Epithelial cell of esophagus (primary cell): ENCODE results near the gene NUDT14.

Source experiments
- DNase-seq: peaks from one replicate; pipeline ENCODE4 v3.0.0; 2010; ENCODE audit warnings: low read depth
- H3K4me3 ChIP-seq: 2 replicates; pipeline ENCODE4 v1.5.1; 2011; ENCODE audit warnings: mild to moderate bottlenecking, low read length, control low read depth
- TF ChIP-seq, protein P1 (sequence below): IDR thresholded peaks from 2 replicates; pipeline ENCODE4 v1.5.1; 2011; ENCODE audit warnings: low read depth, mild to moderate bottlenecking, low read length, control low read depth, inconsistent platforms; ENCODE audit not compliant: insufficient read depth; ENCODE audit errors: missing control alignments

NUDT14 gene

DNA sequence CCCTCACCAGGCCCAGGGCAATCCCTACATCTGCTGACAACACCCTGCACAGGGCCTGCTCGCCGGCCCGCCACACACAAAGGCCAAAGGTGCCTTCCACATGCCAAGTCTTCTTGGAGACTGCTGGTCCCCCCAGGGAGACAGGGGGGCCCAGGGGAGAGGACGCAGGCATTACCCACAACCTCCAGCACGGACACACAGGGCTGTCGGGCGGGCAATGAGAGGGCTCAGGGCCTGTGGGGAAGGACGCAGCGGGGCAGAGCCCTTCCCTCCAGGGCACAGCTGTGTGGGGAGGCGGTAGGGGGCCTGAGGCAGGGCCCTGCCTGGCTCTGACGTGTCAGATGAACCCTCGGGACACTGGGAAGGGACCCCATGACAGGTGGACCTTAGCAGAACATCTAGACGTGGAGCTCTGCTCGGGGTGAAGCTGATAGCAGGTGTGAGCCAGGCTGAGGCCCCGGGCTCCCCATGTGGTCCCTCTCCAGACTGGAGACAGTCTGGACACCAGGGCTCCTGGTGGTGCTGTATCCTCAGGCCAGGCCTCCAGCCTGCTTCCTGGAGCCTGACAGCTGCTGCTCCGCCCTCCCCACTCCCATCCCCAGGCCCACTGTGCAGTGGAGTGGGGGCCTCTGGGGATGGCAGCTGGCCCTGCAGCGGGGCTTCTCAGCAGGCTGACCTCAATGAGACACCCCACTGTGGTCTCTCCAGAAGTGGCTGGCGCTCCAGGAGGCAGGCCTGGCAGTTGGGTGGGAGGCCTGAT is 31.6 kb upstream of the NUDT14 start:
- no peak for DNase-seq
- no peak overlapping the region for H3K4me3 ChIP-seq
- TF ChIP-seq, protein P1, sequence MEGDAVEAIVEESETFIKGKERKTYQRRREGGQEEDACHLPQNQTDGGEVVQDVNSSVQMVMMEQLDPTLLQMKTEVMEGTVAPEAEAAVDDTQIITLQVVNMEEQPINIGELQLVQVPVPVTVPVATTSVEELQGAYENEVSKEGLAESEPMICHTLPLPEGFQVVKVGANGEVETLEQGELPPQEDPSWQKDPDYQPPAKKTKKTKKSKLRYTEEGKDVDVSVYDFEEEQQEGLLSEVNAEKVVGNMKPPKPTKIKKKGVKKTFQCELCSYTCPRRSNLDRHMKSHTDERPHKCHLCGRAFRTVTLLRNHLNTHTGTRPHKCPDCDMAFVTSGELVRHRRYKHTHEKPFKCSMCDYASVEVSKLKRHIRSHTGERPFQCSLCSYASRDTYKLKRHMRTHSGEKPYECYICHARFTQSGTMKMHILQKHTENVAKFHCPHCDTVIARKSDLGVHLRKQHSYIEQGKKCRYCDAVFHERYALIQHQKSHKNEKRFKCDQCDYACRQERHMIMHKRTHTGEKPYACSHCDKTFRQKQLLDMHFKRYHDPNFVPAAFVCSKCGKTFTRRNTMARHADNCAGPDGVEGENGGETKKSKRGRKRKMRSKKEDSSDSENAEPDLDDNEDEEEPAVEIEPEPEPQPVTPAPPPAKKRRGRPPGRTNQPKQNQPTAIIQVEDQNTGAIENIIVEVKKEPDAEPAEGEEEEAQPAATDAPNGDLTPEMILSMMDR: no peak

GRCh38 chr14:105211758-105212089 is 30.6 kb upstream of the NUDT14 start:
- no peak for DNase-seq
- H3K4me3 ChIP-seq: no peak overlapping the region
- TF ChIP-seq, protein P1: no peak

DNA sequence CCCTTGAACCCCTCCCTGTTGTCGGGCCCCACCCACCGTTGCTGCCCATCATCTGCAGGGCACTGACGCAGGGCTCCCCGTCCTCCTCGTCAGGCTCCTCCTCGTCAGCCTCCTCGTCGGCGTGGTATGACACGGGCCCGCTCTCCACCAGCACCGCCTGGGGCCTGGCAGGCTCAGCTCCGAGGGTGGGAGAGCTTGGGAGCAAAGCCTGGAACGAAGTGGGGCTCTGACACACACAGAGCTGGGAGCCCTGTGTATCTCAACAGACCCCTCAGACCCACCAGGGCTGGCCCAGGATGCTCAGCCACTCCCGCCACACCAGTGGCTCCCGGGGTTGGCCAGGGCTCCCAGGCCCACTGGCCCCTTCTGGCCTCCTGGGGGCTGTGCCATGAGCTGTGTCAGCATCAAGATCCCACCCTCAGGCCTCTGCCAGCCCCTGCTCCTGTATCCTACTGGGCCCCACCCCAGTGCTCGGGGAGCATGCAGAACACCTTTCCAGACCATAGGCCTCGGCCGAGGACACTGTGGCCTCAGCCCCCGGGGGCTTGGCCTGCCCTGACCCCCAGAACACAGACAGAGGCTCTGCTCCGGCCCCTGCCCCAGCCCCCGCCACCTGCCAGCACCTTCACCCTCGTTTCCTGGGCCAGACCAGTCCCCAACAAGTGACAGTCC is 30.1 kb upstream of the NUDT14 start:
- no peak for DNase-seq
- H3K4me3 ChIP-seq: no peak overlapping the region
- TF ChIP-seq, protein P1: no peak

DNA sequence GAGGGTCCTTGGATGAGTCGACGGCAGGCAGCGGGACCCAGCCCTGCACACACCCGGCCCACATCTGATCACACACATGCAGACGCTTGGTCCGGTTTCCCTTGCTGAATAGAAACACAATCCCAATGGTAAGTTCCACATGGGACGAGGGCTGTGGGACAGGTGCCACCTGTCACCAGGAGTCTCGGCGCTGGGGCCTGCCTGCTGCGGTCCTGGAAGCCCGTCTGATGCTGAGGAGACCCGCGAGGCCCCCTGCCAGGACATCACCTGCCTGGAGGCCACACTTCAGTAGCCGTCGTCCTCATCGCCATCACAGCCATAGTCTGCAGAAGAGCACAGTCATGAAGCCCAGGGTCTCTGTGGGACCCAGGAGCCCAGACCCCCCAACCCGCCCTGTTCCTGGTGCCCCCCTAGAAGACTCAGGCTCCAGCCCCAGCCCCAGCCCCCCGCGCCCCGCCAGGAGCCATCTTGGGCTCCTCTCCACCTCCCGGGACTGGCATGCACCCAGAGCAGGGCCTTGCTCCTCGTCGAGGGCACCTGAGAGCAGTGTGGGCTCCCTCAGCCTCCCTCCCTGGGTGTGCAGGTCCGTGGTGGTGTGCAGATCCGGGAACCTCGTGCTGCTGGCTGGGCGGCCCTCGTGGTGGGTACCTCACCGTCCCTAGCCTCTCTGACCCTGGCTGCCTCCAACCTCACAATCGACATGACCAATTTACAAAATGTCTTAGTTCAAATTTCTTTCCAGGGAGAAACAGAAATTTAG is 29.3 kb upstream of the NUDT14 start:
- TF ChIP-seq, protein P1: no peak
- no peak overlapping the region for H3K4me3 ChIP-seq

DNA sequence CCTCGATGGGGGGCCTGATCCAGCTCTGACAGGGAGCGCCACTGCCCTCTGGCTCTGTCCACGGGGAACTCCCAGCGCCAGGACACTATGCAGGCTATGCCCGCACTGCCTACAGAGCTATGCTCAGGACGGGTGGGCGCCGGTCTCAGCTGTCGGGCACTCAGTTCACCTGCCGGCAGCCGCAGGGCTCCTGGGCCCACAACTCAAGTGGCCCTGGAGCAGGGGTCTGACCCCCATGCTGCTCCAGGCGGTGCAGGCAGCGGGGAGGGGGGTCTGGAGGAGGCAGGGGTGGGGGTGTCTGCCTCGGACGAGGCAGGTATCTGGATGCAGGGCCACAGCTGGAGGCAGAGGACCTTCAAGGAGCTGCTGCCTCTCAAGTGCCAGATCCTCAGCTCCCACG is 28.5 kb upstream of the NUDT14 start:
- no peak for DNase-seq
- no peak overlapping the region for H3K4me3 ChIP-seq
- TF ChIP-seq, protein P1: no peak

More for the DNA sequence above, 29.3 kb upstream of the NUDT14 start:
- DNase-seq: no peak

DNA sequence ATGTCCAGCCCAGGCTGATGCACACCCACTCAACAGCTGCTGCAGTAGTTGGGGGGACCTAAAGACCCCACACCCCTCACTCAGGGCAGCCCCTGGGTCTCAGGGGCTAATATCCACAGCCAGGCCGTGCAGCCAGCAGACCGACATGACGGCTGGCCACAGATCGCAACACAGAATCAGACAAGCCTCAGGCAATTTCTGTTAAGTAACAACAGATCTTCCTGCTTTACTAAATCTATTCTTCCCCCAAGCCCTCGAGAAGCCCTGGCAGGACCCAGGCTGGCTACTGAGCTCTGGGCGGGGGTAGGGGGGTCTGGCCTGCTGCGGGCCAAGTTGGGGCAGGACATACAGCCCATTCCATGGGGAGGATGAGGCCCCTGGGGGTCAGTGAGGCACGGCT is 28.0 kb upstream of the NUDT14 start:
- TF ChIP-seq, protein P1: no peak
- no peak overlapping the region for H3K4me3 ChIP-seq

More for the DNA sequence above, 28.0 kb upstream of the NUDT14 start:
- no peak for DNase-seq
